ENCODE results near the gene DENND4A.

Gene DENND4A

GRCh38 chr15:65612949-65613744 lies 178.9 kb downstream of the DENND4A start:
- H2AFZ ChIP-seq (ENCODE audit: low read depth, low read length) = no peak overlapping the region
- H3K27me3 ChIP-seq (ENCODE audit: insufficient read depth, low read length, poor library complexity) = no peaks in the 10 kb centered on the region
- peaks cover 38% of the 10 kb centered on the region for H3K79me2 ChIP-seq (ENCODE audit: insufficient read depth, low read length)
- H3K4me3 ChIP-seq (ENCODE audit: low read depth in 1 of 2, low read length in 2 of 2) = no peak overlapping the region
- H3K27ac ChIP-seq (ENCODE audit: low read length) = no peak overlapping the region
- H3K9me3 ChIP-seq (ENCODE audit: insufficient read depth, low read length, severe bottlenecking) = no peaks in the 10 kb centered on the region
- no peak for TF ChIP-seq CTCF (IDR thresholded peaks at IDR 0.05; ENCODE audit: borderline replicate concordance, extremely low read depth, low read length, poor library complexity, severe bottlenecking)
- TF ChIP-seq EZH2 (IDR thresholded peaks at IDR 0.05; ENCODE audit: borderline replicate concordance, low read depth, low read length, severe bottlenecking) = no peak
- H4K20me1 ChIP-seq (ENCODE audit: insufficient read depth, low read length) = no peaks in the 10 kb centered on the region
- H3K4me2 ChIP-seq (ENCODE audit: insufficient read depth, low read length) = peak overlapping the region; percentile 83; the same call in 1 of the 2 replicates
- peaks cover 40% of the 10 kb centered on the region for H3K4me1 ChIP-seq (ENCODE audit: insufficient read depth, low read length)
- ATAC-seq (ENCODE audit: insufficient read depth, low read depth) (no peak), DNase-seq (no peak)
- H3K36me3 ChIP-seq (ENCODE audit: insufficient read depth, low read length) = no peaks in the 10 kb centered on the region
- H3K9ac ChIP-seq (ENCODE audit: low read depth, low read length) = no peak overlapping the region

GRCh38 chr15:65612616-65612946 lies 179.5 kb downstream of the DENND4A start:
- peak overlapping the region in 1 of 2 experiments; percentile 78; a peak in 1 of 4 replicates for H3K4me3 ChIP-seq (ENCODE audit: low read depth in 1 of 2, low read length in 2 of 2)
- DNase-seq (no peak), ATAC-seq (ENCODE audit: insufficient read depth, low read depth) (no peak)
- H3K27ac ChIP-seq (ENCODE audit: low read length) = no peak overlapping the region; the same call in 1 of the 2 replicates
- no peaks in the 10 kb centered on the region for H3K36me3 ChIP-seq (ENCODE audit: insufficient read depth, low read length)
- H4K20me1 ChIP-seq (ENCODE audit: insufficient read depth, low read length) = no peaks in the 10 kb centered on the region
- H3K9ac ChIP-seq (ENCODE audit: low read depth, low read length) = peak overlapping the region; percentile 96; the same call in 1 of the 2 replicates
- peaks cover 44% of the 10 kb centered on the region for H3K79me2 ChIP-seq (ENCODE audit: insufficient read depth, low read length)
- H2AFZ ChIP-seq (ENCODE audit: low read depth, low read length) = no peak overlapping the region
- no peak for TF ChIP-seq CTCF (IDR thresholded peaks at IDR 0.05; ENCODE audit: borderline replicate concordance, extremely low read depth, low read length, poor library complexity, severe bottlenecking)
- TF ChIP-seq EZH2 (IDR thresholded peaks at IDR 0.05; ENCODE audit: borderline replicate concordance, low read depth, low read length, severe bottlenecking) = no peak
- peaks cover 40% of the 10 kb centered on the region for H3K4me1 ChIP-seq (ENCODE audit: insufficient read depth, low read length)
- H3K27me3 ChIP-seq (ENCODE audit: insufficient read depth, low read length, poor library complexity) = no peaks in the 10 kb centered on the region
- H3K9me3 ChIP-seq (ENCODE audit: insufficient read depth, low read length, severe bottlenecking) = no peaks in the 10 kb centered on the region
- H3K4me2 ChIP-seq (ENCODE audit: insufficient read depth, low read length) = peak overlapping the region; percentile 83

GRCh38 chr15:65611888-65612615 lies 180.0 kb downstream of the DENND4A start:
- peak overlapping the region; percentile 93 for H2AFZ ChIP-seq (ENCODE audit: low read depth, low read length)
- DNase-seq (no peak), ATAC-seq (ENCODE audit: insufficient read depth, low read depth) (no peak)
- peak overlapping the region; percentile 92 for H3K27ac ChIP-seq (ENCODE audit: low read length)
- H3K4me1 ChIP-seq (ENCODE audit: insufficient read depth, low read length) = peaks cover 40% of the 10 kb centered on the region
- peak overlapping the region; percentile 78 to 98; a peak in 3 of 4 replicates for H3K4me3 ChIP-seq (ENCODE audit: low read depth in 1 of 2, low read length in 2 of 2)
- TF ChIP-seq EZH2 (IDR thresholded peaks at IDR 0.05; ENCODE audit: borderline replicate concordance, low read depth, low read length, severe bottlenecking) = no peak
- no peak for TF ChIP-seq CTCF (IDR thresholded peaks at IDR 0.05; ENCODE audit: borderline replicate concordance, extremely low read depth, low read length, poor library complexity, severe bottlenecking)
- no peaks in the 10 kb centered on the region for H3K27me3 ChIP-seq (ENCODE audit: insufficient read depth, low read length, poor library complexity)
- H4K20me1 ChIP-seq (ENCODE audit: insufficient read depth, low read length) = no peaks in the 10 kb centered on the region
- H3K36me3 ChIP-seq (ENCODE audit: insufficient read depth, low read length) = peaks cover 4% of the 10 kb centered on the region; the same call in 1 of the 2 replicates
- peaks cover 49% of the 10 kb centered on the region for H3K79me2 ChIP-seq (ENCODE audit: insufficient read depth, low read length)
- H3K9ac ChIP-seq (ENCODE audit: low read depth, low read length) = peak overlapping the region; percentile 96
- H3K4me2 ChIP-seq (ENCODE audit: insufficient read depth, low read length) = peak overlapping the region; percentile 83
- no peaks in the 10 kb centered on the region for H3K9me3 ChIP-seq (ENCODE audit: insufficient read depth, low read length, severe bottlenecking)
